GM19467 (cell line): Measurements from ENCODE around the gene APRT.
"Not testable (repeated sequence)": the region's sequence is repeated elsewhere in the genome, so short reads cannot be mapped to it uniquely, and the experiment has no call there.

Experiments used
- ATAC-seq: cut with Tn5 transposase; IDR thresholded peaks from one replicate; pipeline ENCODE4 v1.9.1; 2021; ENCODE audit warnings: mild to moderate bottlenecking, moderate library complexity; ENCODE audit not compliant: unreplicated experiment

The APRT gene

GRCh38 chr16:88823646-88824045 is 11.9 kb upstream of the APRT start:
- ATAC-seq = not testable (repeated sequence)

GRCh38 chr16:88822281-88823040 is 10.7 kb upstream of the APRT start:
- no peak for ATAC-seq

GRCh38 chr16:88821168-88821850 is 9.6 kb upstream of the APRT start:
- ATAC-seq = no peak

- ATAC-seq = no peak
Measured at GRCh38 chr16:88820385-88821025, 8.8 kb upstream of the APRT start.

GRCh38 chr16:88819126-88819525 is 7.4 kb upstream of the APRT start:
- no peak for ATAC-seq

- ATAC-seq = no peak
Measured at GRCh38 chr16:88818575-88818874, 6.8 kb upstream of the APRT start.

- ATAC-seq = no peak
Measured at GRCh38 chr16:88817785-88818574, 6.3 kb upstream of the APRT start.

GRCh38 chr16:88816736-88817535 is 5.2 kb upstream of the APRT start:
- no peak for ATAC-seq

- ATAC-seq = no peak
Measured at GRCh38 chr16:88815901-88816589, 4.3 kb upstream of the APRT start.

GRCh38 chr16:88815227-88815626 is 3.5 kb upstream of the APRT start:
- ATAC-seq = no peak

- ATAC-seq = no peak
Measured at GRCh38 chr16:88814144-88814502, 2.4 kb upstream of the APRT start.

- ATAC-seq = no peak
Measured at GRCh38 chr16:88813269-88814143, 1.8 kb upstream of the APRT start.

GRCh38 chr16:88812513-88813268 is 963 bp upstream of the APRT start:
- no peak for ATAC-seq

GRCh38 chr16:88810912-88811768 is 588 bp downstream of the APRT start:
- peak; percentile 33 for ATAC-seq

GRCh38 chr16:88810166-88810911 is 1.4 kb downstream of the APRT start:
- no peak for ATAC-seq

- no peak for ATAC-seq
Measured at GRCh38 chr16:88809676-88810165, 2.0 kb downstream of the APRT start.
